Activated CD4-positive, CD25-positive, alpha-beta regulatory T cell treated with anti-CD3 and anti-CD28 coated beads, Interleukin-2, amount 50 U/mL, for 72 hours (primary cell): ENCODE data around the gene SGMS2.
A peak's percentile ranks its signal among the peaks of the same experiment; 100 is the strongest.

Experiments used
- DNase-seq: peaks from one replicate; pipeline ENCODE4 v3.0.0; 2021

SGMS2 gene

DNA sequence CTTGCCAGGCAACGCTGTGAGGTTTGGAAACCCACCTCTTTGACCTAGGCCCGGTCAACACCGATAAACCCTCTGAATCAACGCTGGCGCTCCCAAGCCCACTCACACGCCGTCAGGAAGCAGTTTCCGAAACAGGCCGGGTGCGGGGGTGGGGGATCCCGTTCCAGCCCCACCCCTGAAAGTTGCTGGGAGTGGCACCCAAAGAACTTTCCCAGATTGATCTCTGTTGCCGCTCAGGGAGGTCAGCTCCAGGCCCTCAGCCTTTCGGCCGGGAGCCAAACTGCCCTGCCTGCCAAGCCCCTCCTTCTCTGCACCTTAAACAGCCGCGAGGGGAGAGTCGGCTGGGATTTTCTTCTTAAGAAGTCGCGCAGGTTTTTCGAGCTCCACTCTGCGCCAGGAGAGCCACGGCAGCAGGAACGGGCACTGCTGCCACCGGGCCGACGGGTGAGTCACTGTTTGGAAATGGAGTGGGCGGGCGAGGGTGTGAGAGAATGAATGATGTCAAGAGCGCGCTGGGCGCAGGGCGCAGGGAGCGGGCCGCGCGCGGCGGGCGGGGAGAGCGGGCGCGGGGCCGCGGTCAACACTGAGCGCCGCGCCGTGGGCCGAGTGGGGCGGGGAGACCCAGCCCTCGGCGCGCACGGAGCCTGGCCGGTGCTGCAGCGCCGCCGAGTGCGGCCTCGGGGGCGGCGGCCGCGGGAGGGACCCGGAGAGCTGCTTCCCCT, at the start of gene SGMS2:
SGMS2 (plus strand) TSS at position 583 of the 722 bp plus-strand sequence. CDS start 70,622 bp downstream, outside the sequence.
- peak; percentile 56 for DNase-seq

DNA sequence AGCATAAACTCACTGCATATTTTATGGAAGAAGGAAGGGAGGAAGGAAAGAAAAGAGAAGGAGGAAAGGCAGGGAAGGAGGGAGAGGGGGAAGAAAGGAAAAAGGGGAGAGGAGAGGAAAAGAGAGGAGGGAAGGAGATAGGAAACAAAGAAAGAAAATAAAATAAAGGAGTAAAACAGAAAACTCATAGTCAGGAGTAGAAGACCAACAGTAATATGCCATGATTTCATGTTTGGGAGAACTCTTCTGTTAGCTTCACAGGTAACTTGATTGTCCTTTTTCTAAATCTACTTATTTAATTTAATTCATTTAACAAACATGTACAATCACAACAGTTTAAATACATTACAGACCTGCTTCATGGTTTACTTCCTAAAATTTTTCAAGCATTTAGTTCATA, 46.8 kb upstream of the SGMS2 start:
- no peak for DNase-seq

DNA sequence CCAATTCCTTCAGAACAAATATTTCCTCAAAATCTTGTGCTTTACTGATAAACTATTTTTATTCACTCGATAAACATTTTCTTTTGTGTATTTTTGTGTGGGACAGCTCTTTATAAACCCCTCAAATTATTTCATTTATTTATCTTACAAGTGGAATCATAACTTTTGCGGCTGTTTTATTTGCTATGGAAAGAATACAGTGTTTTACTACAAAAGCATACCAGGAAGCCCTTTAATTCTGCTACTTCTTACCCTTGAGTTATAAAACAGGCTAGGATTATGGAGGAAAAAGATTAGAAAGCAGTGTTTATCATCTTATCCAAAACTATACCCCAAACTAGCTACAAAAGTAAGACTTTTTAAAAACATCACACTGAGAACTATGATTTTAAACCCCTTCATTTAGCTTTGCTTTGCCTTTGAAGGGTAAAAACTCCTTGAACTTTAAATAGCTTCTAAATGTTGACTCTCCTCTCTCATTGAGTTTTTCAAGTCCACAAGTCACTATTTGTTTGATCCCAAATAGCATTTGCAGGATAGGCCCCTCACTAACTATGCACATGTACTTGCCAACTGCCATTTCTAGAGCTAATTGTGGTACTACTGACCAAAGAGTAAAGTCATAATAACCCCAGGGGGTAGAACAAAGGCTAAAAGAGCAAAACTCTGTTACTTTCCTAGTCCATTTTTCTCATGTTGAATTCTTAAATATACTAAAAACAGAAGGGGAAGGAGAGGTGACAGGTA, 45.8 kb upstream of the SGMS2 start:
- DNase-seq: no peak

DNA sequence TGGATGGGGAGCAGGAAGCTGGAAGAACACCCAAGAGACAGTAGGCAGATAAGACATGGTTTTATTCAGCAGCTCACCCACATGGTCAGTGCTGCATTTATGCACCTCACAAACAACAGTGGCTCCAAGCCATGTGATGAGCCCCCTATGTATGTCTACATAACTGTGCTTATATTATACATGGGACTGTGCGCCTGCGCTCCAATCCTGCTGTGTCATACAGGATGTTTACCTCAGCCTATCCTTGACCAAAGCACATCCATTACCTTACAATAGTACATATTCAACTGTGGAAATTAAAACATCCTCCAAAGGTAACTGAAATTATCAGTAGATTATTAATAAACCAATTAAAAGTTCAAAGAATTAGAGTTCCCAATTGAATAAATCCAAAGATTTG, 44.1 kb upstream of the SGMS2 start:
- no peak for DNase-seq

DNA sequence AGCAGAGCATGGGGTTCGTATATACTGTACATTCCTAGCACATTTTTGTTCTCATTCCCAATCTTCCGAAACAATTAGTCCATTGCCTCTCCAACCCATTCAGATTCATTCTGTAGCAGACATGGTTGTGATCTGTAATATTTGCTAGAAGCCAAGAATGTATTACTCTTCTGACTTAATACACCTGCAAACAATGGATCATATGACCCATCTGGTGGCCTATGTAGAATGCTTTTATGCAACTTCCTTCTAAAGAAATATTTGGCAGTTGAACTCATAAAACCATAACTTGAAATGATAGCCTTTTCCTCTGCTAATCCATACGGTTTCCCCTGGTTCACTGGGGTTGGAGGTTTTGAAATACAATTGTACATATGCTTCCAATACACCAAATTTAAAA, 32.8 kb upstream of the SGMS2 start:
- DNase-seq: no peak

DNA sequence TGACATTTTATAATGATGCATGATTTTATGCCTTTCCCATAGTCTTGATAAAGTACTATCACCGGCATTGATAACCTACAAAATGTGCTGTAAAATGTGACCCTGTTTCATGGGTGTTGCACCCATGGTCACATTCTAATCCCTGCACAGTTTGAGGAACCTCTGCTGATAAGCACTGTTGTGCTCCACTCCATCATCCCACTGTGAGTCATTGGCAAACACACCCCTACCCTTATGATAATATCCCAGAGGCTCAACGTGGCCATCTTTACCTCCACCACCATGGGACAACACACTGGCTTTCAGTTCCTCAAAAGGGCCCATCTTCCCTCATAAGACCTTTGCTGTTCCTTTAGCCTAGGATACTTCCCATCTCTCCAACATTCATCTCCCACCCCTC, 32.0 kb upstream of the SGMS2 start:
- DNase-seq: no peak

DNA sequence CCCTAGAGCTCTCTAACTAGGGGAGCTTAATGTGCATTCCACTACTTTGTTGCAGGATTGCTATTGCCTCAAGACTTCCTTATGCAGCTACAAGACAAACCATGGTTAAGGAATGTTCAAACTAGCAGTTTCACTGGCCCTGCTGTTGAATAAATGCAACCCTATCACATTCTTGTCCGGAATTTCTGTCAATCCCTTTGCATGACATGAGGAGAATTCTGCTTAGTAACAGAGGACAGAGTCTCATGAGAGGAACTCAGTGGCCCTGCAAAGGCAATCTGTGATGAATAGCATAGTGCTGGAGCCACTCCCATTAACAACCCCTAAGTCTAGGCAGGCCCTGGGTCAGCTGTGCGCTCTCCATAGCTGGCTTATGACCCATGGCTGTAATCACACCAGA, 30.7 kb upstream of the SGMS2 start:
- DNase-seq: no peak

DNA sequence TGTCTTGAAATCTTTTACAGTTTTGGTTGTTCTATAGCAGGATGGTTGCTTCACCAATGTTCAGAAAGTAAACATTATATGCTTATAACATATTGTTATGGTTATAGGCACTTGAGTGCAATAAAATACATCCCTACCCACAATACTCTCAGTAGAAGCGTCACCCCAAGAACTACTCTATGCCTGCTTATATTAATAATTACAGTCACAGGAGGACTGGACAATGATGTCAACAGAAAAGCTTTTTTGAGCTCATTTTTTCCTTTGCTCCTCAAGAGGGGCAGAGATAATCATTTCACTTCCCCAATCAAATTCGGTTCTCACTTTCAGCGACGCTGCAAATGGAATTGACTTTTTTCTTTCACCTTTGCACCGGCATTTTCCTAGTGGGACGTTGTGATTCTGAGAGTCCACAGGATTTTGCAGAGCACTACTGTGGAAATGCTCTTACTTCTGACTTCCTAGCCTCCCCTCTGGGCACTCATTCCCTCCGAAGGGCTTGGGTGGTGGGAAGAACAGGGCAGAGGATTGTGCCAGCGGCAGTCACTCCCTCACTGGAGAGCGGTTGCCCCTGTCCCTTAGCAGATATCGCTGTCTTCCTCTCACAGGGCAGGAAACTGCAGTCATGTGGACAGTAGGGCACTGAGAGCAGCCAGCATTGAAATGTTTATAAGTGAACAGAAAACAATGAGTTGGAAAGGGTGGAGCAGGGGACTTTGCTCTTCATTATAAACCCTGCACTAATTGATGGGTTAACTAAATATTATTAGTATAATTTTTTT, 24.9 kb upstream of the SGMS2 start:
- DNase-seq: no peak

DNA sequence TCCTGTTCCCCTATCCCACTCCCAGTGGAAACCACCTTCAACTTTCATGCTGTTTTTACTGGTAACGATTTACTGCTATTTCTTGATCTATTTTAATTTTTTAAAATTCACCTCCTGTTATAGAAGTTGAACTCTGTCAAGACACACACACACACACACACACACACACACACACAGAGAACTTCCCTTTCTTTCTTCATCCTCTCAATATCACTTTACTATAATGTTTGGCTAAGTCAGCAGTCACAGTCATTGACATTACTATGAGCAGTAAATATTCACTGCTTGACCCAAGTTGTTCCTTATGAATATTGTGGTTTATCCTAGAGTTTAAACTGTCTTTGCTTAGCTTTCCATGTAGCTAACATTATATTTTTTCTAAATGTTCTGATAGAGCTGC, 24.0 kb upstream of the SGMS2 start:
- no peak for DNase-seq

DNA sequence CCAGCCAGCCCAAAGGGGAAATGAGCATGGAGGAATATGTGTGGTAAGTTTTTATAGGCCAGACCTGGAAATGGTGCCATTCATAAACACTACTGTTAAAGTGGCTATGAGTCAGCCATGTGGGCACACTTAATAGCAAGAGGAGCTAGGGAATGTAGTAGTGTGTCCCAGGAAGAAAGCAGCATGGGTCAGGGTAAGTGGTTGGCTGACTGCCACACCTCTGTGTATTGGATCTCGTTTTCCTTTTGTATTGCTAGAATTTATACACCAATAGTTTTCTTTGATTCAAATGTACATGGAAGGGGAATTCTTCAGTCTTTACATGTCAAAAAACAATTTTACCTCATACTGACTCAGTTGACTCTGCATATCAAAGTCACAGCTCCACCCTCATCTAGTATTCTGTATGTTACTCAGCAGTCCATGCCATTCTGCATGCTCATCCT, 22.9 kb upstream of the SGMS2 start:
- no peak for DNase-seq

DNA sequence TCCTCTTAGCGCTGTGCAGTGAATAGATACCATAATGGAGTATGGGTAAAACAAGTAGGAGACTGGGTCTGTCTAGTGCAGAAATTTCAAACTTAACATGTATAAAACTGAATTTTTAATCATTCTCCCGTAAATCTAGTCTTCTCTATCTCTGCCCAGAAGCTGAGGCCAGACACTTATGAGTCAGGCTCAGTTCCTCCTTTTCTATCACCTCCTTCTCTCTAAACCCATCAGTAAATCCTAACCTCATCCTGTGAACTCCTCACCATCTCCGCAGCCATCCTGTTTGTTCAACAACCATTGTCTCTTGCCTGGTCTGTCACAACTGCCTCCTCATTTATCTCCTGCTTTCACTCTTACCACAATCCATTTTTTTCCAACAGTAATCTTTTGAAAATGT, 19.8 kb upstream of the SGMS2 start:
- DNase-seq: no peak

DNA sequence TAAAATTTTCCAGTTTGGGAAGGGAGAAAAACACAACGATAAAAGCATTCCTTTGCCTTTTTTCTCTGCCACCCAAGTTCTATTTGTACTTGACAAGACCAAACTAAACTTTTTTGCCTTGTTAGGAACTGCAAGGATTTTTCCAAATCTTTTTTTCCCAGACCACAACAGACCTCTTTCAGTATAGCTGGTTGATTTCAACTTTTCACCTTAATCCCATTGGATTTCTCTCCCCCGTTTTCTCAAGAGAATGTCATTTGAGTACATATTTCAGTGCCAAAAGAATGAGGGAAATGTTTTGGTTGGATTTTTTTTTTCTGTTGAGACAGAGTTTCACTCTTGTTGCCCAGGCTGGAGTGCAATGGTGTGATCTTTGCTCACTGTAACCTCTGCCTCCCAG, 18.5 kb upstream of the SGMS2 start:
- no peak for DNase-seq

DNA sequence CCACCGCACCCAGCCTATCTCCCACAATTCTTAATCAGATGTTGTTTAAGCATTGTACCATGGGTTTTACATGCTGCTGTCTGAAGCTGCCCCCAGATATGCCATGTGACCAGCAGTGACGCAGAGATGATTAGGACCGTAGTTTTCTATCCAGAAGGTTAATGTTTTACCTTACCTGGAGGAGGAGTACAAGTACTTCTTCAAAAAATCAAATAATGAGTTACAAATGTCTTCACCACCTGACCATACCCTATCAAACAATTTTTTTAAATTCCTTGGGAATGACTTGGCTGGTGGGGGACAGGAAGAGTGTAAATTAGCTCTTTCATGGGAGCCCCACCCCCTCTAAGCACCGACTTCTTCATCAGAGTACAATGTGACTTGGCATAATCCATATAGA, 16.2 kb upstream of the SGMS2 start:
- DNase-seq: no peak

DNA sequence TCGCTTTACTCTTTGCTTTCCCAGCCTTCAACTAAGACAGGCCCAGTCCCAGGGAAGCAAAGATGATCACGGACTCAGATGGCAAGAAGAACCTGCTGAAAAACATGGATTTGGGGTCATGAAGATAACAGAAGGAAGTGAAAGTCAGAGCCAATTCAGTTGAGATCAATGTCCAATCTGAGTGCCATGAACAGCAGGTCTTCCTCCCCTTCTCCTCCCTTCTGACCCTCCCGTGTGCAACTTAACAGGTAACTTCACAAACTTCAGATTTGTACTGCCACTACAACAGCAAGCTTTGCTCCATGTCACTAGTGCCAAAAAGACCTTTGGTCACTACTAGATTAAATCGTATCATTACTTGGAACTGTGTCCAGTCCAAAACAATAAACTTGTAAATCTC, 15.5 kb upstream of the SGMS2 start:
- no peak for DNase-seq

DNA sequence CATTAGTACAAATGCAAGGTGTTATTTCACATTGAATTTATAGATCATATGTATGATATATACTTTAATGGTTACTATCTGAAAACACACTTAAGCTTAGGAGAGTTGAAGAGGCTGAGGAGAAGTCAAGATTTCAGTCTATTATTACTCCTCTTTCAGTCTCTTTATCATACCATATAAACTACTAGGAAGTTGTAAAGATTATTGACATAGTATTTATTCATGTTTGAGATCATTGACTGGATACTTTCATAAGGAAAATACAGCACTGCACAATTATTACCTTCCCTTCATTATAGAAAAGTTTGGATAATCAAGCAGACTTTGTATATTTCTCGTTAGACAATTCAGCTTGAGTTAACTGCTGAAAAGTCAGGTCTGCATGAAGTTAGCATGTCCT, 10.0 kb upstream of the SGMS2 start:
- no peak for DNase-seq

DNA sequence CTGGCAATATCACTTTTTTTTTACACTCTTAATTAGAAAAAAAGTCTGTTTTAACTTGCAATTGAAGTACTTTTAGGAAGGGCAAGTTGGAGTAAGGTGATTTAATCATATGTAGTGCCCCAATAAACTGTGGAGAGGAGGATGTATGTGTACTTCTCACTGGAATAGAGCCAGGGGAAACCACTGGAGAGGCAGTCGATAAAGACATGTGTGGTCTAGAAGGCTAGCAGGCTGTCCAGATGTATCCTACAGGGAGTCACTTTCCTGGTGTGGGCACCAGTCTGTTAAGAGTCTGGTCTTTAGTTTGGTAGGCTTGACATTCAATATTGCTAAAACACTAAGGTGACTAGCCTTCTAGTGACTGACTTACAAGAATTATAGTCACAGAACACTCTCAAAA, 9.6 kb upstream of the SGMS2 start:
- no peak for DNase-seq

DNA sequence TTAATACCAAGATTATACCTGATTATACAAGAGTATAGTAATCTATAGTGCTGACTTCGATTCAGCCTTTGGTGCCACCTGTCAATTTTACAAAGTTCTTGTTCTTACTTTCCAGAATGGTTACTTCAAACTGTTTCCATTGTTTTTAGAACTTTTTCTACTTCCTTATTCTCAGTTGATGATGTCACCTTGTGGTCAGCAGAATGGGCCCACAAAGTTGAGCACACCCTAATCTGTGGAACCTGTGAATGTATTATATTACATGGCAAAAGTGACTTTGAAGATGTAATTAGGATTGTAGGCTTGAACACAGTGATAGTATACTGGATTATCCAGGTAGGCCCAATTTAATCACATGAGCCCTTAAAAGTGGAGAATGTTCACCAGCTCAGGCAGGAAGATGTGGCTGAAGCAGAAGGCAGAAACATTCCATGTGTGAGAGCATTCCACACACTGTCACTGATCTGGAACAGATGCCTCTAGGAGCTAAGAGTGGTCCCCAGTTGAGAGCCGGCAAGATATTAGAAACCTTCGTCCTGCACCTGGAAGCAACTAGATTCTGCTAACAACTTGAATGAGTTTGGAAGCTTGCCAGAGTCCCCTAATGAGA, 6.3 kb upstream of the SGMS2 start:
- DNase-seq: no peak

DNA sequence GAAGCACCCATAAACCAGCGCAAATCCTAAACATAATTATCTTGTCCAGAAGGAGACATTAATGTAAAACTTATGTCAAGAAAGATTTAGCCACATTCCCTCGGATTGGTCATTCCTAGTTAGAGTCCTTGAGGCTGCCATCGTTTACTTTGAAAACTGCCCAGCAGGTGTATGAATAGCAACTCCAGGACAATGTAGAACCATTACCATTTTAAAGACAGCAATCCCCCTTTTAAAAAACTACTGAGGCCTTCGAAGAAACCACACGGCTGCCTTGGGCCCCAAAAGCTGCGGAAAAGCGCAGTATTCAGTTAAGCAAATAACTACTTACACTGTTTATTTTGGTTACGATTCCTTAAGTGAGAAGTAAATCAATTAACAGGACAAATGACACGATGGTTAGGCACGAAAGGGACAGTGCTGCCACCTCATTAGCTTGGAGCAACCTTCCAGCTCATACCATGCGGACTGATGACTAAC, 822 bp upstream of the SGMS2 start:
- no peak for DNase-seq

DNA sequence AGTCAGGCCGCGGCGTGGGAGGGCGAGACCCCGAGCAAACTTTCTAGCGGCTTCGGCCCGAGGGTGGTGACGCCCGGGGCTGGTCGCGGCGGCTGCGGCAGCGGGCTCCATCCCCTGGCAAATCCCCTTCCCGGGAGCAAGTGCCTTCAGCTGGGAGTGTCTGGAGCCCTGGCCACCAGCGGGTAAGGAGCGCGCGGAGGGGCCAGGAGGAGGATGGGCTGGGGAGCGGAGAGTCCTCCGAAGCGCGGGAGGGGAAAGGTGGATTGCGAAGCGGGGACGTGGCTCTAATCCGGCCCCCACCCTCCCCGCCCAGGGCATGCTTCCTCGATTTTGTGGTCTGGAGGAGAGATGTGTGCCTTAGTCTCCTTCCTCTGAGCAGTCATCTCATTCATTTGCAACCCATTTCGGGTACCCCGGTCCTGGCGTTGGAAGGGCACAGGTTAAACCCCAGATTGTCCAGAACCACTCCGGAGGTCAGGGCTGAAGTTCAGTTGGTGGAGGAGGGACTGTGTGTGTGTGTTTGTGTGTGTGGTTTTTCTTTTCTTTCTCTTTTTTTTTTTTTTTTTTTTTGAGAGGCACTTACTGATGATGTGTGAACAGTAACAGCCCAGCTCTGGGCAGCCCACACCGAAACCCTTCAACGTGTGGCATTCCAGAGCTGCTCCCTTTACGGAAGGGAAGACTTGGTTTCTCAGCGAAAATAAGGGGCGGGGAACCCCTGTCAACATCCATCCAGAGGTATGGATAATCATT, 516 bp downstream of the SGMS2 start:
- DNase-seq: peak; percentile 30

DNA sequence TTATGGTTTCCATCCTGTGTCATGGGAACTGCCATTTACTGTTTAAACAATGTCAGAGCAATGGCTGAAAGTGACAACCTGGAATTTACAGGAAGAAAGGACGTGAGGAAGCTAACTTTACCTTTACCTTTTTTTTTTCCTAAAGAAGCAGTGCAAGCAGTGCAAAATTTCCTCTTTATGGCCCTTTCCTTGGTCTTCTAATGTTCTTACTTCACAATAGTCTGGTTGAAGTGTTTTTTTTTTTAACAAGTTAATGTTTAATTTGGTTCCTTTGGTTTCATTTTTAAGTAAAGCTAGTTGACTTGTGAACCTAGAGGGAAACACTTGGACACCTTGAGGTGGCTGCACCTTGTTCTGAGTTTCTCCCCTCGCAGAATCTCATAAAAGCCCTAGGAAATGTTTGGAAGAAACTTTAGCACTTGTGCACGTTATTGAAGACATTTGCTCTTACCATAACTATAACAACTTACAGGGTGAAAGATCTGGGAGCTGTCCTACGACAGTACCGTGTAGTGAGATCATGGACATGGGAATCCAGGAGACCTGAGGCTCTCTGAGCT, 1.8 kb downstream of the SGMS2 start:
- DNase-seq: no peak

DNA sequence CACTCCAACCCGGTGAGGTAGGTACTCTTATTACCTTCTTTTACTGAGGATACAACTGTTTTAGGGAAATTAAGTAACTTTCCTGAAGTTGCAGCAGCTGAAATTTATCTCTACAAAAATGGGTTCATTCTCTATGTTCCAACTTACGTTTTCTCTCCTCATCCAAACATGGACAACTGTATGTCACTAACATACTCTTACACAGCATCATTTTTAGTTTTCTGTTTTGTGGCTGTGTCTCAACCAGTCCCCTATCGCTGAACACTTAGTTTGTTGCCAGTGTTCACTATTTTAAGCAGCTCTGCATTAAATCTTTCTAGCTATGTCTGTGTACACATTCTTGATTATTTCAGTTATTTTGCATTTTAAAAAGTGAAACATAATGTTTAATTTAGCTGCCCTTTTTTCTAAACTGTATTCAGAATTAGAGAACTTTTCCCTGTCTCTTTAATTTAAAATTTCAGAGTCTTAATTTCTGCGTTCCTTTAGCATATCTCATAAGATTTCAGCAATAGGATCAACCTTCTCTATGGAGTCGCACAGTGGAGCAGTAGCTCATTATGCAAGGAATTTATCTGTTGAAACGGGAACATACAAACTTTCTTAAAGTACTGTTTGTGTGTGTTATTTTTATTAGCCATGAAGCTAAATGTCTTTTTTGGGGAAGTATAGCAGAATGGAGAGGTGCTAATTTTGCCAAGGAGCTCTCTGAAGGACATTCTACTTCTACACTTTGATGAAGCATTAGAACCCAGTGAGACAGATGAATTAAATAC, 3.8 kb downstream of the SGMS2 start:
- DNase-seq: no peak
